G401 (cell line): ENCODE measurements around the gene CADPS2. TPM values are rescaled to one million over a fixed set of nuclear protein-coding genes. Genes with fewer than 3 reads are reported as not detected.
A peak's percentile ranks its signal among the peaks of the same experiment; 100 is the strongest.

Source experiments
- DNase-seq: peaks from one replicate; pipeline ENCODE4 v3.0.0-alpha.2; 2015; ENCODE audit warnings: low spot score
- in situ Hi-C: cut with HindIII; loops from 2 replicates; pipeline ENCODE4 v1.10.0; 2016; ENCODE audit warnings: low sequenced_read_pairs, mixed read lengths
- total RNA-seq: library from RNA; depleted of rRNA; stranded (reverse); fragments of >200 nt; shearing (Covaris generic); gene quantifications from 2 replicates; pipeline ENCODE4 v1.2.3, GENCODE V29; 2014; rRNA removed

Gene CADPS2
- total RNA-seq, result 0.25 and 0.31 TPM in 2 replicates

- in situ Hi-C loops, result no loop called here
- DNase-seq, result peak; percentile 88
These were observed at the start of gene CADPS2 for GRCh38 chr7:122886357-122887081. TSS of gene CADPS2 (minus strand) at chr7:122886460. CDS start at chr7:122886337, 123 bp downstream.

GRCh38 chr7:122935620-122936019 is 49.4 kb upstream of the CADPS2 start:
- DNase-seq, result no peak

GRCh38 chr7:122919643-122920181 is 33.5 kb upstream of the CADPS2 start:
- in situ Hi-C loops, result no loop called here
- peak; percentile 15 for DNase-seq

More at GRCh38 chr7:122935620-122936019, 49.4 kb upstream of the CADPS2 start:
- in situ Hi-C loops, result no loop called here

GRCh38 chr7:122914812-122915211 is 28.6 kb upstream of the CADPS2 start:
- DNase-seq, result no peak
- in situ Hi-C loops, result no loop called here

GRCh38 chr7:122913608-122914007 is 27.3 kb upstream of the CADPS2 start:
- in situ Hi-C loops, result no loop called here

GRCh38 chr7:122902751-122903495 is 16.7 kb upstream of the CADPS2 start:
- in situ Hi-C loops, result no loop called here
- no peak for DNase-seq

More at GRCh38 chr7:122913608-122914007, 27.3 kb upstream of the CADPS2 start:
- DNase-seq, result no peak

GRCh38 chr7:122901250-122901649 is 15.0 kb upstream of the CADPS2 start:
- in situ Hi-C loops, result no loop called here
- DNase-seq, result no peak

GRCh38 chr7:122896509-122896908 is 10.2 kb upstream of the CADPS2 start:
- in situ Hi-C loops, result no loop called here
- DNase-seq, result peak; percentile 25

- in situ Hi-C loops, result no loop called here
- DNase-seq, result no peak
These were observed 7.2 kb upstream of the CADPS2 start for GRCh38 chr7:122893486-122893885.

- DNase-seq, result no peak
- in situ Hi-C loops, result no loop called here
These were observed 2.9 kb upstream of the CADPS2 start for GRCh38 chr7:122889116-122889515.

- DNase-seq, result no peak
- in situ Hi-C loops, result no loop called here
These were observed 1.6 kb upstream of the CADPS2 start for GRCh38 chr7:122887848-122888247.

- in situ Hi-C loops, result no loop called here
- DNase-seq, result peak; percentile 91
These were observed 938 bp upstream of the CADPS2 start for GRCh38 chr7:122887198-122887597.

GRCh38 chr7:122885583-122886356 is 490 bp downstream of the CADPS2 start:
- in situ Hi-C loops, result no loop called here
- DNase-seq, result peak; percentile 73

GRCh38 chr7:122884186-122884585 is 2.1 kb downstream of the CADPS2 start:
- DNase-seq, result peak; percentile 71
- in situ Hi-C loops, result no loop called here

- peak; percentile 53 for DNase-seq
- in situ Hi-C loops, result no loop called here
These were observed 3.1 kb downstream of the CADPS2 start for GRCh38 chr7:122883049-122883680.

- in situ Hi-C loops, result no loop called here
- peak; percentile 63 for DNase-seq
These were observed 4.9 kb downstream of the CADPS2 start for GRCh38 chr7:122881324-122881723.

- in situ Hi-C loops, result no loop called here
These were observed 17.0 kb downstream of the CADPS2 start for GRCh38 chr7:122869260-122869659.

GRCh38 chr7:122867471-122867980 is 18.7 kb downstream of the CADPS2 start:
- no peak for DNase-seq
- in situ Hi-C loops, result no loop called here

More at GRCh38 chr7:122869260-122869659, 17.0 kb downstream of the CADPS2 start:
- DNase-seq, result no peak

GRCh38 chr7:122864838-122865237 is 21.4 kb downstream of the CADPS2 start:
- in situ Hi-C loops, result no loop called here
- DNase-seq, result no peak
